ENCODE measurements around the gene JUNB.

DNA sequence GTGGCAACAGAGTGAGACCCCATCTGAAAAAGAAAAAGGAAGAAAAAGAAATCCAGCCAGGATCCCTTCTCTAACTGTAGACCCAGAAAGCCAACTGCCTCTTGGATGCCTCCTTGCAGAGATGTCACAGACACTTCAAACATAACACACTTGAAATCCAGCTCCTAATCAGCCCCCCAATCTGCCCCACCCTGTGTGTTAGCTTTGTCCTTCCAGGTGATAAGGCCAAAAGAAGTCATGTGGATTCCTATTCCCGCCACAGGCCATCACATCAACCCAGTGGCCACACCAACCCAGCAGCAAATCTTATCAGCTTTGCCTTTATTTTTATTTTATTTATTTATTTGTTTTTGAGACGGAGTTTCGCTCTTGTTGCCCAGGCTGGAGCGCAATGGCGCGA is 31.6 kb upstream of the JUNB start:
- no peak for TF ChIP-seq CTCF (IDR thresholded peaks at IDR 0.05)
- no peak for TF ChIP-seq POLR2A (IDR thresholded peaks at IDR 0.05)
- TF ChIP-seq EP300 (IDR thresholded peaks at IDR 0.05; ENCODE audit: low read depth), result no peak

All from transverse colon (tissue), 3 donors.